PC-3 (cell line): ENCODE data around the gene GSTA5.

Experiments
- EZH2 ChIP-seq: fragments of 300-600 bp; sonication (generic); IDR thresholded peaks from one replicate; pipeline ENCODE4 v1.6.1; 2017; ENCODE audit warnings: antibody characterized with exemption, mild to moderate bottlenecking, low read length; ENCODE audit not compliant: unreplicated experiment
- TF ChIP-seq, protein P1 (sequence below): fragments of 300-600 bp; sonication (generic); conservative IDR thresholded peaks from 2 replicates; pipeline ENCODE4 v1.5.1; 2017; ENCODE audit warnings: antibody characterized with exemption, low read depth, mild to moderate bottlenecking, low read length

DNA sequence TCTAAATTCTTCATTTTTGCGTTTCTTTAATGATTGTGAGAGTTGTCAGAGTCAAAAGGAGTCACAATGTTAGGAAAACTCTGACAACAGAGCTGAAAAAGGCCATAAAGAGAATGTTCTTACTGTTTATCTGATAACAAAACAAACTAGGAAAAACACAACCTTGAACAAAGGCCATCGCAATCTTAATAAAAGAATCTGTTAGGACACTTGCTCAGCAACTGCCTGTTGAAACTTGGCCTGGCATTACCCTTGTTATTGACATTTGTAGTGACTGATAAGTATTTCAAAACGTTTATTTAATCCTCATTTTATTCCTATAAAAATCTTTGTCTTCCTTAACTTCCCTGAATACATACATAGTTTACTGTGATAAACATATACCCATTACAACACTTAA, 52.7 kb downstream of the GSTA5 start:
- TF ChIP-seq, protein P1, sequence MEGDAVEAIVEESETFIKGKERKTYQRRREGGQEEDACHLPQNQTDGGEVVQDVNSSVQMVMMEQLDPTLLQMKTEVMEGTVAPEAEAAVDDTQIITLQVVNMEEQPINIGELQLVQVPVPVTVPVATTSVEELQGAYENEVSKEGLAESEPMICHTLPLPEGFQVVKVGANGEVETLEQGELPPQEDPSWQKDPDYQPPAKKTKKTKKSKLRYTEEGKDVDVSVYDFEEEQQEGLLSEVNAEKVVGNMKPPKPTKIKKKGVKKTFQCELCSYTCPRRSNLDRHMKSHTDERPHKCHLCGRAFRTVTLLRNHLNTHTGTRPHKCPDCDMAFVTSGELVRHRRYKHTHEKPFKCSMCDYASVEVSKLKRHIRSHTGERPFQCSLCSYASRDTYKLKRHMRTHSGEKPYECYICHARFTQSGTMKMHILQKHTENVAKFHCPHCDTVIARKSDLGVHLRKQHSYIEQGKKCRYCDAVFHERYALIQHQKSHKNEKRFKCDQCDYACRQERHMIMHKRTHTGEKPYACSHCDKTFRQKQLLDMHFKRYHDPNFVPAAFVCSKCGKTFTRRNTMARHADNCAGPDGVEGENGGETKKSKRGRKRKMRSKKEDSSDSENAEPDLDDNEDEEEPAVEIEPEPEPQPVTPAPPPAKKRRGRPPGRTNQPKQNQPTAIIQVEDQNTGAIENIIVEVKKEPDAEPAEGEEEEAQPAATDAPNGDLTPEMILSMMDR: no peak
- no peak for TF ChIP-seq EZH2
